Bronchial epithelial cell (primary cell): ENCODE results near the gene VRK3. TPM values are rescaled to one million over a fixed set of nuclear protein-coding genes. Genes with fewer than 3 reads are reported as not detected.
"Not testable (repeated sequence)": the region's sequence is repeated elsewhere in the genome, so short reads cannot be mapped to it uniquely, and the experiment has no call there.

ENCODE experiments used
- DNase-seq: peaks from one replicate; pipeline ENCODE4 v3.0.0-alpha.2; 2010; ENCODE audit warnings: low read depth
- FAIRE-seq: peaks from 2 replicates; lab custom pipeline; 2011; peaks lifted over from hg19 to GRCh38; lab: Jason Lieb, UNC
- H3K27me3 ChIP-seq: 2 replicates; pipeline ENCODE4 v1.5.1; 2011; ENCODE audit warnings: low read length; ENCODE audit not compliant: control insufficient read depth, insufficient read depth
- H3K36me3 ChIP-seq: 2 replicates; pipeline ENCODE4 v1.5.1; 2011; ENCODE audit warnings: low read length; ENCODE audit not compliant: control insufficient read depth, insufficient read depth
- H3K4me3 ChIP-seq: 2 replicates; pipeline ENCODE4 v1.5.1; 2011; ENCODE audit warnings: mild to moderate bottlenecking, low read depth, low read length, control low read depth
- CTCF ChIP-seq: IDR thresholded peaks from 2 replicates; pipeline ENCODE4 v1.5.1; 2011; ENCODE audit warnings: mild to moderate bottlenecking, moderate library complexity, low read length, control low read depth, inconsistent platforms; ENCODE audit not compliant: insufficient read depth, severe bottlenecking
- total RNA-seq: library from RNA; depleted of rRNA; stranded (reverse); fragments of >200 nt; gene quantifications from 2 replicates; pipeline ENCODE4 v1.2.1, GENCODE V29; 2014

VRK3 gene
- total RNA-seq, 1 donor from 2014 or later = 14.5 TPM

GRCh38 chr19:50059045-50059444 is 33.9 kb upstream of the VRK3 start:
- DNase-seq (no peak), FAIRE-seq (no peak)
- no peak for TF ChIP-seq CTCF
- Histone ChIP-seq H3K4me3 (no peak overlapping the region), H3K36me3 (no peaks in the 10 kb centered on the region), H3K27me3 (no peaks in the 10 kb centered on the region)

DNA sequence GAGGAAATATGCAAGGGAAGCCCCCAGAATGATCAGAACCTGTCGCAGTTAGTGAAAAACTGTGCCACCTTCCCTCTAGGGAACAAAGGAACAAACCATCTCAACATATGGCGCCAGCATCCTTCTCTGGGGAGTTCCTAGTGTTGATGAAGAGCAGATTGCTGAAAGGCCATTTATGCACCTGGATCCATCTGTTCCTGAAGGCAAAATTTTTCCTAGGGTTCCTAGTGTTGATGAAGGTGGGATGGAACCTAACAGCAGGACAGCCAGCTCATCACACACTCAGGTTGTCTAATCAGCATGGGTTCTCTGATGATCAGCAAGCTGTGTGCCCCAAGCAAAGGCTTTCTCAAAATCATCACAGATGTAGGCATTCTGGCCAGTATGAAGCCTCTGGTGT is 33.3 kb upstream of the VRK3 start:
- DNase-seq = no peak
- Histone ChIP-seq H3K36me3 (no peaks in the 10 kb centered on the region), H3K27me3 (no peaks in the 10 kb centered on the region), H3K4me3 (no peak overlapping the region)
- no peak for TF ChIP-seq CTCF
- FAIRE-seq = no peak

GRCh38 chr19:50053119-50053518 is 27.9 kb upstream of the VRK3 start:
- DNase-seq (no peak), FAIRE-seq (no peak)
- no peaks in the 10 kb centered on the region for H3K27me3 ChIP-seq
- no peak for TF ChIP-seq CTCF
- H3K4me3 ChIP-seq = no peak overlapping the region
- no peaks in the 10 kb centered on the region for H3K36me3 ChIP-seq

DNA sequence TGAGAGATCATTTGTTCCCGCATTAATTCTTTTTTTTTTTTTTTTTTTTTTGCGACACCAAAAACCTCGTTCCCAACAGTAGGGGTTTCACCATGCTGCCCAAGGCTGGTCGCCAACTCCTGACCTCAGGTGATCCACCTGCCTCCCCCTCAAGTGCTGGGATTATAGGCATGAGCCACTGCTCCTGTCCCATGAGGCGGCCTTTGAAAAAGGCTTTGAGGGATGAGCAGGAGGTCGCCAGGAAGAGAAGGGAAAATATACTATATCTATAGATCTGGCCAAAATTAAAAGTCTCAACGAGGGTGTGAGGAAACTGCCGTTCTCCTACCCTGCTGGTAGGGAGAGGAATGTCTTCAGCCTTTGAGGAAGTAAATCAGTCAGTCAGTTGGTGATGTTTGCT is 26.8 kb upstream of the VRK3 start:
- FAIRE-seq (no peak), DNase-seq (no peak)
- no peaks in the 10 kb centered on the region for H3K36me3 ChIP-seq
- TF ChIP-seq CTCF = no peak
- no peak overlapping the region for H3K4me3 ChIP-seq
- H3K27me3 ChIP-seq = no peaks in the 10 kb centered on the region

GRCh38 chr19:50051228-50051895 is 26.2 kb upstream of the VRK3 start:
- FAIRE-seq, H3K36me3 ChIP-seq, H3K27me3 ChIP-seq: not testable (repeated sequence)
- peak; percentile 46 for DNase-seq
- H3K4me3 ChIP-seq = peak overlapping the region; percentile 44

- H3K4me3 ChIP-seq = peak overlapping the region; percentile 44
- H3K36me3 ChIP-seq = peaks cover 1% of the 10 kb centered on the region
- FAIRE-seq (no peak), DNase-seq (peak; percentile 62)
- H3K27me3 ChIP-seq = no peaks in the 10 kb centered on the region
- no peak for TF ChIP-seq CTCF
Observed at GRCh38 chr19:50050406-50051227, 25.4 kb upstream of the VRK3 start.
